Activated T-helper 1 cell treated with Interleukin-2 at 50 U/mL for 16 hours (primary cell): ENCODE results near the gene ACAN.

Experiments used
- DNase-seq: peaks from one replicate; pipeline ENCODE4 v3.0.0-alpha.2; 2020; ENCODE audit warnings: low read depth

ACAN gene

GRCh38 chr15:88802250-88802990 is 816 bp upstream of the ACAN start:
- DNase-seq, result no peak

DNA sequence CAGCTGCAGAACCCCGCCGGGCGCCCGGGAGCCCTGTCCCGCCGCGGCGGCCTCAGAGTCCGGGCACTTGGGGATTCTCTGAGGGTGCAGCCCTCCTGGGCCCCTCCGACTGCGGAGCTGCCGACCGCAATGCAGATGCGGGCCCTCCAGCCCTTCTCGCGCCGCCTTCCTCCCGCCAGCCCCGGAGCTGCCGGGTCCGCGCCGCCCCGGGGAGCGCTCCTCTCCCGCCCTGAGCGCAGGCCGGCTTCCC is 320 bp upstream of the ACAN start:
- no peak for DNase-seq

DNA sequence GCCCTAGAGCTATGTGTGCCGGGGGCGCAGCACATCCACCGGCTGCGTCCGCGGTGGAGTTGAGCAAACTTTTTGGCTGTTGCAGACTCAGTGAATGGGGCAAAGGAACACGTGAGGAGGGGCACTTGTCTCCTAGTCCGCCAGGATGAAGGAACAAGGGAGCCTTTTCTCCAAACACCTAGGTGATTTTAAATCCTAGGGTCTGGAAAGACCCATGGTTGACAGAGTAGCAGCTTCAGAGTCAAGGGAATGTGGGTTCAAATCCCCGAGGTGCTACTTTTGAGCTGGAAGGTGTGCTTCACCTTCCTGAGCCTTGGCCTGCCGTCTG is 648 bp downstream of the ACAN start:
- DNase-seq, result no peak

DNA sequence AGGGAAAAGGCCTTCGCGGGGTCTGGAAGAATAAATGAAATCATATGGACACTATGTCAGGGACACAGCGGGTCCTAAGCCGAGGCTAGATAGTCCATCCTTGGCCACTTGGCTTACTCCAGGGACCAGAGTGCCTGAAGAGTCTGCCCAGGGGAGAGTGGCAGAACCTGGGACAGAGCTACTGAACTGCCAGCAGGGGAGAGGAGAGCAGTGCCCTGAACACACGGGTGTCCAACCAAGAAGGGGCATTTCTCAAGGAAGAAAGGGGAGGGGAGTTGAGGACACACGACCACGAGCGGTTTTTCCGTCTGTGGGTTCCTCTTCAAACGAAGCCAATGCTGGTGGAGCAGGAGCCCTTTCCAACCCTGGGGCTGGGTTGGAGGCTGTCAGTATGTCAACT is 1.0 kb downstream of the ACAN start:
- DNase-seq, result no peak

DNA sequence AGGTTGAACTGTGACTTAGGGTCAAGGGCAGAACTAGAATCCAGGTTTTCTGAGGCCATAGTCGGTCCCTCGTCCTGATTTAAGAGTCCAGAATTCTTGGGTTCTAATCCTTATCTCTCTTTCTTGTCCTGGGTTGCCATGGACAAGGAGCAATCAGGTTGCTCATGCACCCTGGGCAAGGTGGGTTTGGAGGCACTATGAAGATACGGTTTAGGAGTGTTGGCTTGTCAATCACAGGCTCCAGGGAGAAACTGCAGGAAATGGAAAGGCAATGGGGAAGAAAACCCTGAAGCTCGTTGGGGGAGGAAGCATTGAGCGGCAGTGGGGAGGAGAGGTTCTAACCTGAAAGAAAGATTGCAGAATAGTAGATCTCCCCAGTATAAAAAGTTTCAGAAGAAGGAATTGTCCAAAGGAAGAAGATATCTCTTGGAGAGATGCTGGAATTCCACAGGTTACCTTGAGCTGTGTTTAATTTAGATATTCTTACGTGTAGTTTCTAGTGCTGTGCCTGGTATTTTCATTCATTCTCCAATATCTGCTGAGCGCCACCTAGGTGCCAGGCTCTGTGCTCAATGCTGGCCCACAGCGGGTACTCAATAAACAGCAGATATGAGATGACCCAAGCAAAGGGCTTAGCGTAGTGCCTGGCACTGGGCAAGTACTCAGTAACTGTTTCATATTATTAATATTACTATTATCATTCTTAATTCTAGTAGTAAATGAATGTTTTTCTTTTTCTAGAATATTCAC is 2.0 kb downstream of the ACAN start:
- no peak for DNase-seq

DNA sequence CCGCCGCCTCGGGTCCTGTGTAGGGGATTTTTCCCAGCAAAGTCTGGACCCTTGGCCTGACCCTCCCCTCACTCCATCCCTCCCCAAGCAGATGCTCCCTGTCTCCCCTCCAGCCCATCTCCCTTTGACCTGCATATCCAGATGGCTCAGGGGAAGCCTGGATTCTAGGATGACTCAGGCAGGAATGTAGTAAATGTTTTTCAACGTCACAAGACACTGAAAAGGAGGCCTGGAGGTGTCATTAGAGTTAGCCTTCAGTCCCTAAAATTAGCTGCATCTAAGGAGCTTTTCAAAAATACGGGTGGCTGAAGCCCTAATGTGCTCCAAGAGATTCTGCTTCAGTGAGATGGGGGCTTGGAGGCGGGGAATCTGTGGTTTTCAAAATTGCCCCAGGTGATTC is 7.2 kb downstream of the ACAN start:
- no peak for DNase-seq

DNA sequence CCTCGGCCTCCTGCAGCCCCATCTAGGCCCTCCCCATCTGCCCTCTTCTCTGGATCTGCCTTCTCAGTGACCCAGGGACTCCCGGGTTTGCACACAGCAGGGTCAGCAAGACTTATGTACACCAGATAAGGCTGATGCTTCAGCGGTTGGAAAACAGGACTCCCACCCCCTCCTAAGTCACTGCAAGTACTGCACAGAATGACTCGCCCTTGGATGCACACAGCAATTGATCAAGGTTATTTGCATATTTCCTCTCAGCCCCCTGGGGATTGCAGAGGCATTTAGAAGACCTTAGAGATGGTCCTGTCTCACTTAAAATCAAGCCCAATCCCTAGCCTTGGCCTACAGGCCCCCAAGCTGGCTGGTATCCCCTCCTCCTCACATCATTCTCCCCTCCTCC is 8.9 kb downstream of the ACAN start:
- no peak for DNase-seq

- no peak for DNase-seq
Measured at GRCh38 chr15:88813960-88814359, 10.7 kb downstream of the ACAN start.

DNA sequence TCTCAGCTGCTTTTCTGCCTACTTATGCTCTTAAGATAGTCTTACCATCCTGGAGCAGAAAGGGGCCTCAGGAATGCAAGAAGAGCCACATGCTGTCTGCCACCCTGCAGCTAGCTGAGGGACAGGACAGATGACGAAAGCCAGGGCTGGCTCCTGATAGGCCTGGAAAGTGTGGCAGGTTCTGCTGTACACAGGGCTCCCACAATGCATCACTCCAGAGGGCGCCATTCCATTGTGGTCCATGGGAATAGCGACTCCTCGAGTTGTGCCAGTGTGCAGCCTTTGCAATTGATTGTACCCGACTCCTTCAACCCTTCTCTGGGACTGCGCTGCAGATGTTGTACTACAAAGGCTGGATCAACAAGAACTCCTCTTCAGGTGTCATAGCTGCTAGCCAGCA is 11.2 kb downstream of the ACAN start:
- DNase-seq, result no peak

GRCh38 chr15:88818920-88819319 is 15.7 kb downstream of the ACAN start:
- no peak for DNase-seq

- DNase-seq, result no peak
Measured at GRCh38 chr15:88821993-88822392, 18.8 kb downstream of the ACAN start.

DNA sequence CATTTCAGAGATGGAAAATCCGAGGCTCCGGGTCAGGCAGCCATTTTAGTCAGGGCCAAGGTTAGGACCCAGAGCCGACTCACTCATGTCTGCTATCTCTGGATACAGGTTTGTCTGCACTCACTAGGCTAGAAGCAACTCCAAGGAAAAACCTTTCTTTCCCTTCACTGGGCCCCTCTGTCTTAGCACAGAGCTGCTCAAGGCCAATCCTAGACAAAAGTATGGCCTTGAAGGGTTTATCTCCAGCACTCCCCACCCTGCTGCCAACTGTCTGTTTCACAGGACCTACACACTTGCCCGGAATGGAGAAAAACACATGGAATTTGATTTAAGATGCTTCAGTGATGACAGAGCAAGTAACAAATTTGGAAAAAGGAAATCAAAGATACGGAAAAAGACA is 25.6 kb downstream of the ACAN start:
- no peak for DNase-seq

GRCh38 chr15:88830016-88830415 is 26.8 kb downstream of the ACAN start:
- DNase-seq, result no peak

- DNase-seq, result no peak
Measured at GRCh38 chr15:88832820-88833730, 29.8 kb downstream of the ACAN start.

GRCh38 chr15:88833731-88834100 is 30.5 kb downstream of the ACAN start:
- DNase-seq, result no peak

DNA sequence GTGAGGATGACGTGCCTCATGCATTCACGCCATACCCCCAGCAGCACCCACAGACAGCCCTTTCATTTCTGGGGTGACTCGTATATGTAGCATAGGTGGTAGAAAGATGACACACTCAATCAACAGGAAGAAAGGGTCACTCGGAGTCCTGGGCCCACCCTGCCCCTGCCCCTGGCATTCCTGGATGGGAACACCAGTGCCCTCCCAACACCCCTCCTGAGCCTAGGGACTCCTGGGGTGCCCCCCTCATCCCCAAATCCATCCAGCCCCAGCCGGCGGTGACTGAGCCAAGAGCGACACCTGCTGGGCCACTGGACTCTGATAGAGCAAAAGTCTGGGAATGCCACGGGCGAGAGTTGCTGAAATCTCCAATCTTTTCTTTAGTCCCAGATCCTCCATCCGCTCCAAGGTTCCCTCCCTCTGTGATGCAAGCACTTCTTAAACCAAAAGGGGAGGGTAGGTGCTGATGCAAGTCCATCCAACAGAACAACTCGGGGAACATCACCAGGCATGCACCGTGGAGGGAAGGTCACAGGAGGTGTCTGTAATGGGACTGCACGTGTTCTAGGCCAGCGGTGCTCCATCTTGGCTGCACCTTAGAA is 31.1 kb downstream of the ACAN start:
- no peak for DNase-seq

GRCh38 chr15:88835119-88835518 is 31.9 kb downstream of the ACAN start:
- DNase-seq, result no peak

DNA sequence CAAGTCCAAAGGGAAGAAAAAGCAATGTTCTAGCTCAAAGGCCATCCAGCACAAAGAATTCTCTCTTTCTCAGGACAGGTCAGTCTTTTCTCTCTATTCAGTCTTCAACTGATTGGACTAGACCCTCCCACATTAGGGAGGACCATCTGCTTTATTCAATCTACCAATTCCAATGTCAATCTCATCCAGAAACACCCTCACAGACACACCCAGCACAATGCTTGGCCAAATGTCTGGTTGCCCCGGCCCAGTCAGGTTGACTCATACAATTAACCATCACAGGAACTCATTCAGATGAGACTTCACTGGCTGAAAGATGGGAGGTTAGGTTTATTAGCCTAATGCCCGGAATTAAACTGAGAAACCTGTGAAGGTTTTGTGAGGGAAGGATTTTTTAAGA is 32.4 kb downstream of the ACAN start:
- DNase-seq, result no peak

DNA sequence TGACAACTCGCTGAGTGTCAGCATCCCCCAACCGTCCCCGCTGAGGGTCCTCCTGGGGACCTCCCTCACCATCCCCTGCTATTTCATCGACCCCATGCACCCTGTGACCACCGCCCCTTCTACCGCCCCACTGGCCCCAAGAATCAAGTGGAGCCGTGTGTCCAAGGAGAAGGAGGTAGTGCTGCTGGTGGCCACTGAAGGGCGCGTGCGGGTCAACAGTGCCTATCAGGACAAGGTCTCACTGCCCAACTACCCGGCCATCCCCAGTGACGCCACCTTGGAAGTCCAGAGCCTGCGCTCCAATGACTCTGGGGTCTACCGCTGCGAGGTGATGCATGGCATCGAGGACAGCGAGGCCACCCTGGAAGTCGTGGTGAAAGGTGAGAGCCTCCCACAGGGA is 35.4 kb downstream of the ACAN start:
- DNase-seq, result no peak

DNA sequence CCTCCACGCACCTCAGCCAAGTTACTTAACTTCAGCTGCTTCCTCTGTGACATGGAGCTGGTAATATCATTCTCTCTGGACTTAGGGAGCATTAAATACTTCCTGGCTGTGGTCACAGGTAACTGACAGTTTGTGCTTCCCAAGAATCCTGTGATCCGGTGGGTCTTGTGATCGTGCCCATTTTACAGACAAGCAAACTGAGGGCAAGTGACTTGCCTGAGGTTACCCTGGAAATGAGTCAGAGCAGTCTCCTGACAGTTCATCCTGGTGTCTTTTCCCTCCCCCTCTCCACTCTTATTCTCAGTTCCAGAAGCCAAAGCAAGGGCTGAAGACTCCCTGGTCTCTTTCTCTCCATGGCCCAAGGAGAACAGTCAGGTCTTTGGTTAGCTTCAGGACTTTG is 35.9 kb downstream of the ACAN start:
- no peak for DNase-seq

GRCh38 chr15:88839961-88840360 is 36.7 kb downstream of the ACAN start:
- DNase-seq, result no peak

DNA sequence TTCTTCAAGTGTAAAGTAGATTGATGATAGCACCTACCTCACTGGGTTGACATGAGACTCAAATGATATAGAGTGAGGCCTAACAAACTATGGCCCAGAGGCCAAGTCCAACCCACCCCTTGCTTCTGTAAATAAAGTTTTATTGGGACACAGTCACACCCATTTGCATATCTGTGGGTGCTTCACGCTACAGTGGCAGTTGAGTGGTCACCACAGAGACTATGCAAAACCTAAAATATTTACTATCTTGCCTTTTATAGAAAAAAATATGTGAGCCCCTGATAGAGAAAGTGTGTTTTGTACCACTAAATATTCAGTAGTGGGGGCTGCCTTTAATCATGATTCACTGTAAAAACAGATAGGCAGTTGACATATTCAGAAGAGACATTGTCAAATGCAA is 38.0 kb downstream of the ACAN start:
- DNase-seq, result no peak

- no peak for DNase-seq
Measured at GRCh38 chr15:88842156-88842555, 38.9 kb downstream of the ACAN start.
